SK-N-SH treated with all-trans-retinoic acid at 6 μM for 48 hours (cell line): Measurements from ENCODE around the gene THRAP3.

Experiments used
- ATAC-seq: fragments of 200-7000 bp; cut with Tn5 transposase; 3 replicates; pipeline ENCODE4 v1.9.1; 2020; ENCODE audit warnings: mild to moderate bottlenecking, moderate library complexity
- ARNTL ChIP-seq: fragments of 450-650 bp; formaldehyde crosslinking; IDR thresholded peaks from 2 replicates; pipeline ENCODE4 v1.5.0; 2020; ENCODE audit warnings: low read depth, mild to moderate bottlenecking, moderate library complexity, borderline replicate concordance
- BACH2 ChIP-seq: fragments of 250-450 bp; sonication (Bioruptor Pico); IDR thresholded peaks from 2 replicates; pipeline ENCODE4 v1.9.0; 2021; ENCODE audit warnings: mild to moderate bottlenecking, borderline replicate concordance
- CREB5 ChIP-seq: fragments of 250-450 bp; sonication (Bioruptor Pico); IDR thresholded peaks from 2 replicates; pipeline ENCODE4 v1.5.1; 2020; ENCODE audit warnings: low read depth, mild to moderate bottlenecking, moderate library complexity
- CSDC2 ChIP-seq: fragments of 250-450 bp; sonication (Bioruptor Pico); IDR thresholded peaks from 2 replicates; pipeline ENCODE4 v1.5.0; 2020; ENCODE audit warnings: mild to moderate bottlenecking, moderate library complexity
- CSRNP3 ChIP-seq: fragments of 250-450 bp; sonication (Bioruptor Pico); IDR thresholded peaks from 2 replicates; pipeline ENCODE4 v1.5.1; 2021; ENCODE audit warnings: mild to moderate bottlenecking, moderate library complexity
- ESRRG ChIP-seq: fragments of 250-450 bp; sonication (Bioruptor Pico); IDR thresholded peaks from 2 replicates; pipeline ENCODE4 v1.6.1; 2021; ENCODE audit warnings: mild to moderate bottlenecking
- GLIS3 ChIP-seq: fragments of 250-450 bp; sonication (Bioruptor Pico); IDR thresholded peaks from 2 replicates; pipeline ENCODE4 v1.5.0; 2020; ENCODE audit warnings: mild to moderate bottlenecking, moderate library complexity
- ISL1 ChIP-seq: fragments of 250-450 bp; sonication (Bioruptor Pico); IDR thresholded peaks from 2 replicates; pipeline ENCODE4 v2.1.2; 2022; ENCODE audit warnings: mild to moderate bottlenecking, moderate library complexity
- OSR1 ChIP-seq: fragments of 250-450 bp; sonication (Bioruptor Pico); IDR thresholded peaks from 2 replicates; pipeline ENCODE4 v1.8.0; 2022; ENCODE audit warnings: moderate library complexity, mild to moderate bottlenecking, inconsistent platforms
- PATZ1 ChIP-seq: fragments of 250-450 bp; sonication (Bioruptor Pico); IDR thresholded peaks from 2 replicates; pipeline ENCODE4 v1.8.0; 2020; ENCODE audit warnings: mild to moderate bottlenecking, moderate library complexity, borderline replicate concordance
- POU6F1 ChIP-seq: fragments of 250-450 bp; sonication (Bioruptor Pico); IDR thresholded peaks from 2 replicates; pipeline ENCODE4 v1.8.0; 2021; ENCODE audit warnings: low read depth, mild to moderate bottlenecking, moderate library complexity, borderline replicate concordance
- PPARA ChIP-seq: fragments of 250-450 bp; sonication (Bioruptor Pico); IDR thresholded peaks from 2 replicates; pipeline ENCODE4 v1.5.0; 2020; ENCODE audit warnings: mild to moderate bottlenecking, borderline replicate concordance
- RARB ChIP-seq: fragments of 250-450 bp; sonication (Bioruptor Pico); IDR thresholded peaks from 2 replicates; pipeline ENCODE4 v1.8.0; 2021; ENCODE audit warnings: mild to moderate bottlenecking, moderate library complexity
- SNAI2 ChIP-seq: fragments of 250-450 bp; sonication (Bioruptor Pico); IDR thresholded peaks from 2 replicates; pipeline ENCODE4 v1.5.0; 2020; ENCODE audit warnings: mild to moderate bottlenecking, moderate library complexity
- TCF4 ChIP-seq: fragments of 250-450 bp; sonication (Bioruptor Pico); IDR thresholded peaks from 2 replicates; pipeline ENCODE4 v1.8.0; 2021; ENCODE audit warnings: mild to moderate bottlenecking, moderate library complexity, borderline replicate concordance
- TOX ChIP-seq: fragments of 250-450 bp; sonication (Bioruptor Pico); IDR thresholded peaks from 2 replicates; pipeline ENCODE4 v1.8.0; 2021; ENCODE audit warnings: mild to moderate bottlenecking, moderate library complexity, borderline replicate concordance
- TSHZ2 ChIP-seq: fragments of 250-450 bp; sonication (Bioruptor Pico); IDR thresholded peaks from 2 replicates; pipeline ENCODE4 v1.5.0; 2020; ENCODE audit warnings: mild to moderate bottlenecking, moderate library complexity
- ZC3H10 ChIP-seq: fragments of 250-450 bp; sonication (Bioruptor Pico); IDR thresholded peaks from 2 replicates; pipeline ENCODE4 v1.5.1; 2021; ENCODE audit warnings: mild to moderate bottlenecking, moderate library complexity
- ZFP30 ChIP-seq: fragments of 450-650 bp; formaldehyde crosslinking; IDR thresholded peaks from 2 replicates; pipeline ENCODE4 v1.5.0; 2022; ENCODE audit warnings: mild to moderate bottlenecking, moderate library complexity
- ZNF70 ChIP-seq: fragments of 450-650 bp; formaldehyde crosslinking; IDR thresholded peaks from 2 replicates; pipeline ENCODE4 v1.5.0; 2020; ENCODE audit warnings: mild to moderate bottlenecking, moderate library complexity
- ZNF8 ChIP-seq: fragments of 450-650 bp; formaldehyde crosslinking; IDR thresholded peaks from 2 replicates; pipeline ENCODE4 v1.5.0; 2020; ENCODE audit warnings: mild to moderate bottlenecking, moderate library complexity

THRAP3 gene

GRCh38 chr1:36179220-36179600, 45.0 kb upstream of the THRAP3 start:
- ATAC-seq: no peak

GRCh38 chr1:36182734-36183133, 41.5 kb upstream of the THRAP3 start:
- no peak for TF ChIP-seq ARNTL (CRISPR knock-in tag)
- TF ChIP-seq ESRRG (CRISPR knock-in tag): no peak
- TF ChIP-seq BACH2: no peak
- no peak for TF ChIP-seq POU6F1 (CRISPR knock-in tag)
- TF ChIP-seq CSRNP3: no peak
- no peak for TF ChIP-seq TOX (CRISPR knock-in tag)
- TF ChIP-seq, all 23 proteins: peak for 0
- peak; percentile 12 for ATAC-seq

More at GRCh38 chr1:36179220-36179600, 45.0 kb upstream of the THRAP3 start:
- no peak for TF ChIP-seq ZNF8
- TF ChIP-seq ZNF70 (CRISPR knock-in tag): no peak
- TF ChIP-seq ARNTL (CRISPR knock-in tag): no peak
- no peak for TF ChIP-seq RARB (CRISPR knock-in tag)
- no peak for TF ChIP-seq SNAI2 (CRISPR knock-in tag)
- no peak for TF ChIP-seq ZC3H10 (CRISPR knock-in tag)
- no peak for TF ChIP-seq PATZ1 (CRISPR knock-in tag)
- TF ChIP-seq CSDC2: no peak
- no peak for TF ChIP-seq ISL1
- TF ChIP-seq CREB5: no peak
- TF ChIP-seq TSHZ2 (CRISPR knock-in tag): no peak
- TF ChIP-seq TCF4 (CRISPR knock-in tag): no peak
- no peak for TF ChIP-seq ZFP30 (CRISPR knock-in tag)
- TF ChIP-seq POU6F1 (CRISPR knock-in tag): no peak
- TF ChIP-seq OSR1 (CRISPR knock-in tag): no peak

- no peak for TF ChIP-seq PPARA (CRISPR knock-in tag)
- no peak for TF ChIP-seq CSRNP3
- no peak for TF ChIP-seq ARNTL (CRISPR knock-in tag)
- peak; percentile 53; the same call in 1 of the 2 replicates for TF ChIP-seq ZNF70 (CRISPR knock-in tag)
- TF ChIP-seq ZC3H10 (CRISPR knock-in tag): no peak
- no peak for TF ChIP-seq SNAI2 (CRISPR knock-in tag)
- TF ChIP-seq GLIS3 (CRISPR knock-in tag): no peak
- no peak for TF ChIP-seq TCF4 (CRISPR knock-in tag)
- peak; percentile 43 for ATAC-seq
Observed at GRCh38 chr1:36183309-36183856, 40.9 kb upstream of the THRAP3 start.
